C4-2B (cell line): ENCODE data around the gene DPP6.

Source experiments
- ZFX ChIP-seq: fragments of 450-650 bp; IDR thresholded peaks from 2 replicates; pipeline ENCODE4 v1.6.1; 2017
- TF ChIP-seq, protein P1 (sequence below): fragments of 450-650 bp; conservative IDR thresholded peaks from 2 replicates; pipeline ENCODE4 v1.5.1; 2017; ENCODE audit warnings: mild to moderate bottlenecking

DNA sequence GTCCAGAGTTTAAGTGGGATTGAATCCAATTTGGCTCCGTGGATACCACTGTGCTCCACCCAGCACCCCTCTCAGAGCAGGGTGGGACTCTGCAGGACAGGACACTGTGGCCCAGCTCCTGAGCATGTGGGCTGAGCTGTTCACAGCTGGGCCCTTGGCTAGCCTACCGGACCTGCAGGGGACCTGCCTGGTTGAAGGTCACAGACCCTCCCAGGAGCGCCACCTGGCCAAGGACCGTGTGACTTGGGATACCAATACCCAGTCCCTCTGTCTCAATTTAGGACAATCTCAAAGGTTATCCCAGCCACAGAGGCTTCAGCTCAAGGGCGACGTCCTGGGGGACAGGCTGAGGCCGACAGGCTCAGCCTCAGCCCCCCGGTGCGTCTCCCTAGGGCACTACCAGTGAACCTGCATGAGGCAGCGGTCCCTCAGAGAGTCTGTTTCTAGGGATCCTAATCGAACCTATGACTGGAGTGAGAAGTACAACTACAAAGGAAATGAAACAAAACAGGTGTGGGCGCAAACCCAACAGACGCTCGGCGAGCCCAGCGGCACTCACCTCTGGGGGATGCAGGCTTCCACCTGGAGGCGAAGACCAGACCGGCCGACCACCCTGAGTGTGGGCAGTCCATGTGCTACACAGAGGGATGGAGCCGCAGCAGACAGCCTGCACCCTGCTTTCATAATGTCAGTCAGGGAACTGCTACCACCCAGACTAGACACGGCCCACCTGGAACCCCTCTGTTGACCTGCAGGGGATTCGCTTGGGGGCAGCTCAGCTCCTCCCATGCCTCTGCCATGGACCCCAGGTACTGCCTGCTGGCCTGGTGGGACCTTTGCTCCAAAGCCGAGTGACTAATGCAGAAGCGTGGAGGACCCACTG is 847.0 kb downstream of the DPP6 start:
- TF ChIP-seq, protein P1, sequence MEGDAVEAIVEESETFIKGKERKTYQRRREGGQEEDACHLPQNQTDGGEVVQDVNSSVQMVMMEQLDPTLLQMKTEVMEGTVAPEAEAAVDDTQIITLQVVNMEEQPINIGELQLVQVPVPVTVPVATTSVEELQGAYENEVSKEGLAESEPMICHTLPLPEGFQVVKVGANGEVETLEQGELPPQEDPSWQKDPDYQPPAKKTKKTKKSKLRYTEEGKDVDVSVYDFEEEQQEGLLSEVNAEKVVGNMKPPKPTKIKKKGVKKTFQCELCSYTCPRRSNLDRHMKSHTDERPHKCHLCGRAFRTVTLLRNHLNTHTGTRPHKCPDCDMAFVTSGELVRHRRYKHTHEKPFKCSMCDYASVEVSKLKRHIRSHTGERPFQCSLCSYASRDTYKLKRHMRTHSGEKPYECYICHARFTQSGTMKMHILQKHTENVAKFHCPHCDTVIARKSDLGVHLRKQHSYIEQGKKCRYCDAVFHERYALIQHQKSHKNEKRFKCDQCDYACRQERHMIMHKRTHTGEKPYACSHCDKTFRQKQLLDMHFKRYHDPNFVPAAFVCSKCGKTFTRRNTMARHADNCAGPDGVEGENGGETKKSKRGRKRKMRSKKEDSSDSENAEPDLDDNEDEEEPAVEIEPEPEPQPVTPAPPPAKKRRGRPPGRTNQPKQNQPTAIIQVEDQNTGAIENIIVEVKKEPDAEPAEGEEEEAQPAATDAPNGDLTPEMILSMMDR = no peak
- TF ChIP-seq ZFX = no peak
